CD4-positive, alpha-beta T cell treated with Interleukin-15 for 1 hour (primary cell): ENCODE data around the gene COL26A1.
"Not testable (repeated sequence)": the region's sequence is repeated elsewhere in the genome, so short reads cannot be mapped to it uniquely, and the experiment has no call there.

Source experiments
- DNase-seq: peaks from one replicate; pipeline ENCODE4 v3.0.0-alpha.2; 2020

Gene COL26A1

GRCh38 chr7:101453617-101454016, 90.9 kb downstream of the COL26A1 start:
- no peak for DNase-seq

DNA sequence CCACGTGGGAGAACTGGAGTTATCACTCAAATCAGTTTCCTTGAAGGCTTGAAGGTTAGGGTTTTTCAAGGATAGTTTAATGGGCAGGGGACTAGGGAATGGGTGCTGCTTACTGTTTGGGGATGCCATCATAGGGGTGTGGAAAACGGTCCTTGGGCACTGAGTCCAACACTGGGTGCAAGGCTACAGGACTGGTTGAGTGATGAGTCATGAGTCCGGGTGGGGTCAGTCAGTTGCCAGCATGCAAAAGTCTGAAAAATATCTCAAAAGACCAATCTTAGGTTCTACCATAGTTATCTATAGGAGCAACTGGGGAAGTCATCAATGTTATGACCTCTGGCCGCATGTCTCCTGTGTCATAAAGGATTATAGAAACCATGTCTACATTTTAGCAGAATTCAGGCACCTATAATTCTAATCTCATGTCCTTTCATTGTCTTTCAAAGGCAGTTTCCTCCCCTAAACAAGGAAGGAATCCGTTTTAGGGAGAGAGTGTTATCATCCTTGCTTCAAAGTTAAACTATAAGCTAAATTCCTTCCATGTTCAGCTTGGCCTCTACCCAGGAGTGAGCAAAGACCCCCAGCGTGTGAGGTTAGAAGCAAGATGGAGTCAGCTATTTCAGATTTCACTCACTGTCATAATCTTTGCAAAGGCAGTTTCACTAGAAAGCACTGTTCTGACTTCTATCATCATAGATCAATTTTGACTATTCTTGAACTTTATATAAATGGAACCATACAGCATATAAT, 94.5 kb downstream of the COL26A1 start:
- DNase-seq: no peak

DNA sequence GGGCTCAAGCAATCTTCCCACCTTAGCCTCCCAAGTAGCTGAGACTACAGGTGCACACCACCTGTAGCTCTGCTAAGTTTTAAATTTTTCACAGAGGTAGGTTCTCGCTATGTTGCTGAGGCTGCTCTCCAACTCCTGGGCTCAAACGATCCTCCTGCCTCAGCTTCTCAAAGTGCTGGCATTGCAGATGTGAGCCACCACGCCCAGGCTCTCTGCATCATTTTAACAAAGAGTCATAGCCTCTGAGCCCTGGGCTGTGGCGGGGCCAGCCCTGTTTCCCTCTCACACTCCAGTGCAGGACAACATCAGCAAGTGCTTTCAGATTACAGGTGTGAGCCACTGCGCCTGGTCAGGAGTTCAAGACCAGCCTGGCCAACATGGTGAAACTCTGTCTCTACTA, 102.5 kb downstream of the COL26A1 start:
- no peak for DNase-seq

DNA sequence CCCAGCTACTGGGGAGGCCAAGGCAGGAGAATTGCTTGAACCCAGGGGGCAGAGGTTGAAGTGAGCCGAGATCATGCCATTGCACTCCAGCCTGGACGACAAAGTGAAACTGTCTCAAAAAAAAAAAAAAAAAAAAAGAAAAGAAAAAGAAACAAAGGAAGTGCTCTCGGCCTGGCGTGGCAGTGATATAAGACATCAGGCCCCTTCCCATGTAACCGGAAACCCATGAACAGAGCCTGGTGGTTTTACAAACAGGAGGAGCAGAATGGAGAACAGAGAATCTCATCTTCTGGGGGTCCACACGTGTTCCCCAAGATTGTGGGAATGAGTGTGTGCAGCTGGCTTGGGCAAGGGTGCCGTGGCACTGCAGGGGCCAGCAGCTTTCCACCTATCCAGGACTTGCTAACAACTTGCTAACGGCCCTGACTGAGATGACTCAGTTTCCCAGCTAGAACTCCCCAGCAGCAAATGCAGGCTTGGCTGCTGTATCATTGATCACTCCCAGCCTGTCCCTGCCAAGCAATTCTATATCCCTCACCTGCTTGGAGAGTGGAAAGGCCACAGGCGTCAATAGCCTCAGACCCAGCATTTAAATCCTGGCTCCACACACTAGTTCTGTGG, 103.0 kb downstream of the COL26A1 start:
- no peak for DNase-seq

GRCh38 chr7:101466871-101467270, 104.2 kb downstream of the COL26A1 start:
- no peak for DNase-seq

GRCh38 chr7:101468546-101469275, 106.0 kb downstream of the COL26A1 start:
- DNase-seq: no peak

GRCh38 chr7:101470668-101471487, 108.2 kb downstream of the COL26A1 start:
- no peak for DNase-seq

DNA sequence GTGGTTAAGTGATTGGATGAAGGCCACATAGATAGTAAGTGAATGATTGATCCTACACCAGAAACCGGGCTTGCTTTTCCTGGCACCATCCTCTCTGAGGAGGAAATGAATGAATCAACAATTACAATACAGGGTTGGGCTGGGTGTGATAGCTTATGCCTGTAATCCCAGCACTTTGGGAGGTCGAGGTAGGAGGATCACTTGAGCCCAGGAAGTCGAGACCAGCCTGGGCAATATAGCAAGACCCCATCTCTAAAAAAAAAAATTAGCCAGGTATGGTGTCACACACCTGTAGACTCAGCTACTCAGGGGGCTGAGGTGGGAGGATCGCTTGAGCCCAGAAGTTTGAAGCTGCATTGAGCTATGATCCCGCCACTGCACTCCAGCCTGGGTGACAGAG, 111.5 kb downstream of the COL26A1 start:
- no peak for DNase-seq

GRCh38 chr7:101475691-101476090, 113.0 kb downstream of the COL26A1 start:
- DNase-seq: not testable (repeated sequence)

DNA sequence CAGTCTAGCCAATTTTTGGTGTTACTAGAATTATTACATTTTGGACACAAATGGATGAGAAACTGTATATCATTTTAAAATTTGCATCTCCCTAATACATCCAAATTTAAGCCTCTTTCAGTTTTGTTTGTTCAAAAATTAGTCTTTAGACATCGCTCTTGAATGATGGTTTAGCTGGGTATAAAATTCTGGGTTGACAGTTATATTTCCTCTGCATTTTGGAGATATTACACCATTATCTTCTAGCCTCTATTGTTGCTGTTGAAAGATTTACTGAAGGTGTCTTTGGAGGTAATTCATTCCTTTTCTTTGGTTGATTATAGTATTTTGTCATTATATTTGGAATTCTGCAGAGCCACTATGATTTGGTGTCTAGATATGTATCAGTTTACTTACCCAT, 116.5 kb downstream of the COL26A1 start:
- no peak for DNase-seq

DNA sequence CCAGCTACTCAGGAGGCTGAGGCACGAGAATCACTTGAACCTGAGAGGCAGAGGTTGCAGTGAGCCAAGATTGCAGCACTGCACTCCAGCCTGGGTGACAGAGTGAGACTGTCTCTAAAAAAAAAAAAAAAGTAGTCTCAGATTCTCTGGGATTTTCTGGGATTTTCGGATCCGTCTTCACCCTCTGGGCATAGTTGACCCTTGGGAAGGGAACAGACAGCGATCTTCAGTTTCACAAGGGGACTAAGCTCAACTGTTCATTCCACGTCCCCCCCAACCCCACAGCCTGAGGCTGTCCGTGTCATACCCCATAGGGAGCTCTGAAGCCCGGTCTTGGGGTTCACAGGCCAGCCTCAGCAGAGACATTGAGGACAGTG, 123.4 kb downstream of the COL26A1 start:
- DNase-seq: not testable (repeated sequence)

- DNase-seq: no peak
Observed at GRCh38 chr7:101486433-101487104, 123.9 kb downstream of the COL26A1 start.

DNA sequence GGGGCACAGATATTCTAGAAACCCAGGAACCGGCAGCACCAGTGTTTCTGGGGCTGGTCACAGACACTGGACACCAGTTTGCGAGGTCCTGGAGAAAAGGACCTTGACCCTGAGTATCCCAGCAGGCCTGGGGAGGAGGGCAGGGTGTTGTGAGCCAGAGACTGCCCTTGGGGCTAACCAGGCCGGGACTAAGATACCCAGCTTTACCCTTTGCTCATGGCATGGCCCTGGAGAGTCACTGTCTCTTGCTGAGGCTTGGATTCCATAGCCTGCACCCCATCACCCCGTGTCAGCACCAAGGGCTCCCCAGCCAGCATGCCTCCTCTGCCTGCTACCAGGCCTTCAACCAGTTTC, 124.4 kb downstream of the COL26A1 start:
- DNase-seq: no peak

- no peak for DNase-seq
Observed at GRCh38 chr7:101487753-101488152, 125.1 kb downstream of the COL26A1 start.

DNA sequence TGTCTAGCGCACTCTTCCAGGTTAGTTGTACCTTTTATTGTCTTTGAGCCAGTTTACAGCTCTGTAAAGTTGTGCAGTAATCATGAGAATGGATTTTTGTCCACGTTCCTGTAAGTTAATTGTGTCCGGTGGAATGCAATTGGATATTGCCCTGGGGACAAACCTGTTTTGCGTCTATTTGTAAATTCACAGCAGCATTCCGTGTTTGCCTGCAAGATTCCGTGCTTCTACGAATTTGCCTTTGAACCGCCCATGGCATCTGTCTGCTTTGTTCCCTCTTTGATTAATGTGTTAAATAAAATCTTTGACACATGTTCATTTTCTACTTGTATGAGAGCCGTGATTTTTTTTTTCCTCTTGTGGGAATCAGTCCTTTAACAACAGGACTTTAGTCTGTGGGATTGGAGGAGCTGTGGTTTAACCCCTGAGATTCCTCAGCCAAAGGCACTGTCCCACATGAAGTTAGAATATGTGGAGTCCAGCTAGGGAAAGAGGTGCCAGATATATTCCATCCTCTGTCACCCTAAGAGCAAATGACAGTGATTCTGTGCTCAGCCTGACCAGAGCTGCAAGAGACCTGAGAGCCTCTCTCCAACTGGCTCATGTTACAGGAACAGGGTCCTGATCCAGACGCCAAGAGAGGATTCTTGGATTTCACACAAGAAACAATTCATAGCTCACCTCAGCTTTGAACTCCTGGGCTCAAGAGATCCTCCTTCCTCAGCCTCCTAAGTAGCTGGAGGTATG, 126.3 kb downstream of the COL26A1 start:
- no peak for DNase-seq

DNA sequence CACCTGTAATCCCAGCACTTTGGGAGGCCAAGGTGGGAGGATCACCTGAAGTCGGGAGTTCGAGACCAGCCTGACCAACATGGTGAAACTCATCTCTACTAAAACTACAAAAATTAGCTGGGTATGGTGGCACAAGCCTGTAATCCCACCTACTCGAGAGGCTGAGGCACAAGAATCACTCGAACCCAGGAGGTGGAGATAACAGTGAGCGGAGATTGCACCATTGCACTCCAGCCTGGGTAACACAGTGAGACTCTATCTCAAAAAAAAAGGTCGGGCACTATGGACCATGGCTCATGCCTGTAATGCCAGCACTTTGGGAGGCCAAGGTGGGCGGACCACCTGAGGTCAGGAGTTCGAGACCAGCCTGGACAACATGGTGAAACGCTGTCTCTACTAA, 127.8 kb downstream of the COL26A1 start:
- not testable (repeated sequence) for DNase-seq

DNA sequence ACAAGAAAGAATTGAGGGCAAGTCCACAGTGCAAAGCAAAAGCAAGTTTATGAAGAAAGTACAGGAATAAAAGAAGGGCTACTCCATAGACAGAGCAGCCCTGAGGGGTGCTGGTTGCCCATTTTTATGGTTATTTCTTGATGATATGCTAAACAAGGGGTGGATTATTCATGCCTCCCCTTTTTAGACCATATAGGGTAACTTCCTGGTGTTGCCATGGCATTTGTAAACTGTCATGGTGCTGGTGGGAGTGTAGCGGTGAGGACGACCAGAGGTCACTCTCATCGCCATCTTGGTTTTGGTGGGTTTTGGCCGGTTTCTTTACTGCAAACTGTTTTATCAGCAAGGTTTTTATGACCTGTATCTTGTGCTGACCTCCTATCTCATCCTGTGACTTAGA, 128.8 kb downstream of the COL26A1 start:
- DNase-seq: not testable (repeated sequence)

- no peak for DNase-seq
Observed at GRCh38 chr7:101494602-101495329, 132.1 kb downstream of the COL26A1 start.

DNA sequence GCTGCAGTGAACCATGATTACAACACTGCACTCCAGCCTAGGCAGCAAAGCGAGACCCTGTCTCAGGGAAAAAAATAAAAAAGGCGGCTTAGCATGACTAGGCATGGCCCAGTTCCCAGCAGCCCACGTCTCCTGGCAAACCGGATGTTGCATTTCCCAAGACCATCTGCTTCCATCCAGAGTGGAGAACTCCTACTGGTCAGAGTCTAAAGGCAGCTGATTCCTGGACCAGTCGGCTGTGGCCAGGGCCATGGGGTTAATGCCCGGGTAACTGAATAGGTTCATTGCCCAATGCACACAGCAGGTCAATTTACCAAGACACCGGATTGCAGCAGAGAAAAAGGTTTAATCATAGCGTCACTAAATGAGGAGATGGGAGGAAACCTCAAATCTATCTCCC, 133.3 kb downstream of the COL26A1 start:
- DNase-seq: no peak

- DNase-seq: no peak
Observed at GRCh38 chr7:101501351-101501750, 138.7 kb downstream of the COL26A1 start.

GRCh38 chr7:101502466-101503098, 139.9 kb downstream of the COL26A1 start:
- no peak for DNase-seq
